ENCODE results near the gene FBXO8. TPM values are rescaled to one million over a fixed set of nuclear protein-coding genes. Genes with fewer than 3 reads are reported as not detected.

The FBXO8 gene
- total RNA-seq (2021), result 8.9 and 9.0 TPM in 2 replicates
- long read RNA-seq, transcript FBXO8-201 (6 exons, 2,577 nt), result major isoform, 30 of 35 reads
- long read RNA-seq, partial matches to known transcripts, result 2 of 35 reads
- long read RNA-seq, other reads (novel, unspliced or antisense), result 2 of 35 reads

GRCh38 chr4:174283507-174284471 is at the start of gene FBXO8, which contains the start of gene CEP44:
FBXO8 (minus strand) TSS chr4:174283667; CDS start chr4:174263092, 20,575 bp downstream.
CEP44 (plus strand) TSS chr4:174283911; CDS start chr4:174299122, 15,211 bp downstream.
- H3K4me2 ChIP-seq (ENCODE audit: insufficient read depth, insufficient read length, low read length), result peak within 1 kb of the TSS; percentile 84
- no peak within 1 kb of the TSS for H4K91ac ChIP-seq (ENCODE audit: insufficient read length, low read depth, low read length)
- H3K4me1 ChIP-seq (ENCODE audit: insufficient read depth, low read length), result no peaks in the 10 kb centered on the region
- no peak within 1 kb of the TSS for H3K23ac ChIP-seq (ENCODE audit: insufficient read length, low read depth, low read length)
- peaks cover 5% of the 10 kb centered on the region for H3K79me1 ChIP-seq (ENCODE audit: insufficient read depth, low read depth, low read length, poor library complexity, severe bottlenecking)
- H2BK120ac ChIP-seq (ENCODE audit: low read depth, low read length, poor library complexity, severe bottlenecking), result peak within 1 kb of the TSS; percentile 97
- H3K27ac Mint-ChIP-seq, result peak within 1 kb of the TSS; percentile 100
- peaks cover 11 to 20% of the 10 kb centered on the region in 2 experiments for H3K4me1 Mint-ChIP-seq
- peak within 1 kb of the TSS; percentile 97 for H3K27ac ChIP-seq (ENCODE audit: insufficient read length, low read depth, low read length)
- H3K4me3 Mint-ChIP-seq, result peak within 1 kb of the TSS; percentile 96 to 99
- peak within 1 kb of the TSS; percentile 100 for H3K18ac ChIP-seq (ENCODE audit: insufficient read length, low read depth, low read length)
- H3K56ac ChIP-seq (ENCODE audit: insufficient read length, low read depth, low read length), result peak within 1 kb of the TSS; percentile 99
- no peaks in the 10 kb centered on the region; a peak in 1 of 5 replicates for H3K9me3 Mint-ChIP-seq
- H4K5ac ChIP-seq (ENCODE audit: insufficient read length, low read depth, low read length), result peak within 1 kb of the TSS; percentile 100
- H4K20me1 ChIP-seq (ENCODE audit: control insufficient read depth, insufficient read depth, insufficient read length), result no peaks in the 10 kb centered on the region
- H3K9ac ChIP-seq (ENCODE audit: extremely low read depth, insufficient read length, low read length), result peak within 1 kb of the TSS; percentile 100
- H3K27me3 ChIP-seq (ENCODE audit: insufficient read depth, low read length), result no peaks in the 10 kb centered on the region
- H3K36me3 Mint-ChIP-seq (ENCODE audit: insufficient read depth in 1 of 3, low read depth in 3 of 3), result no peaks in the 10 kb centered on the region; a peak in 1 of 7 replicates
- H2BK12ac ChIP-seq (ENCODE audit: insufficient read length, low read depth, low read length), result peak within 1 kb of the TSS; percentile 100
- H2AK5ac ChIP-seq (ENCODE audit: insufficient read length, low read length), result no peak within 1 kb of the TSS
- H3K14ac ChIP-seq (ENCODE audit: insufficient read depth, low read length), result peak within 1 kb of the TSS; percentile 100
- no peak within 1 kb of the TSS; the same call in 1 of the 2 replicates for H3K4ac ChIP-seq (ENCODE audit: low read depth, low read length)
- H2BK5ac ChIP-seq (ENCODE audit: insufficient read length, low read length), result peak within 1 kb of the TSS; percentile 99
- peak within 1 kb of the TSS; percentile 85 for H2BK20ac ChIP-seq (ENCODE audit: low read depth, low read length, poor library complexity, severe bottlenecking)
- peak within 1 kb of the TSS; percentile 99 for H2AFZ ChIP-seq (ENCODE audit: low read length)
- WGBS (ENCODE audit: extremely low coverage, insufficient read length, low lambda C conversion rate), result no CpG with 5 or more reads among the region's 52 CpGs
- H2BK15ac ChIP-seq (ENCODE audit: low read depth, low read length), result no peak within 1 kb of the TSS
- peaks cover 5% of the 10 kb centered on the region for H3K23me2 ChIP-seq (ENCODE audit: insufficient read length, low read depth, low read length, poor library complexity, severe bottlenecking)
- H3K79me2 ChIP-seq (ENCODE audit: insufficient read depth, low read length), result peaks cover 4% of the 10 kb centered on the region
- no peaks in the 10 kb centered on the region for H3K27me3 Mint-ChIP-seq (ENCODE audit: low read depth)
- TF ChIP-seq CTCF (conservative IDR thresholded peaks at IDR 0.05), result no peak
- no peaks in the 10 kb centered on the region for H3K9me3 ChIP-seq (ENCODE audit: control insufficient read depth, low read depth, low read length)
- peak; percentile 77 for DNase-seq
- H4K8ac ChIP-seq (replicated peaks; ENCODE audit: insufficient read length, low read depth, low read length), result peak within 1 kb of the TSS; percentile 93
- H3T11ph ChIP-seq (ENCODE audit: low read length), result peak within 1 kb of the TSS; percentile 99
